C1 segment of cervical spinal cord (tissue), 14 donors: ENCODE data around the gene TIAM2.
"Not testable (repeated sequence)": the region's sequence is repeated elsewhere in the genome, so short reads cannot be mapped to it uniquely, and the experiment has no call there.

Experiments
- DNase-seq, 14 donors: peaks; one replicate each; lab custom pipeline; 2025; lab: John Stamatoyannopoulos, UW

TIAM2 gene

GRCh38 chr6:155227046-155227445, 231.9 kb downstream of the TIAM2 start:
- no peak for DNase-seq

- DNase-seq: peak in 2 of 14 donors; percentile 7 to 39
Observed at GRCh38 chr6:155228546-155229166, 233.5 kb downstream of the TIAM2 start.

DNA sequence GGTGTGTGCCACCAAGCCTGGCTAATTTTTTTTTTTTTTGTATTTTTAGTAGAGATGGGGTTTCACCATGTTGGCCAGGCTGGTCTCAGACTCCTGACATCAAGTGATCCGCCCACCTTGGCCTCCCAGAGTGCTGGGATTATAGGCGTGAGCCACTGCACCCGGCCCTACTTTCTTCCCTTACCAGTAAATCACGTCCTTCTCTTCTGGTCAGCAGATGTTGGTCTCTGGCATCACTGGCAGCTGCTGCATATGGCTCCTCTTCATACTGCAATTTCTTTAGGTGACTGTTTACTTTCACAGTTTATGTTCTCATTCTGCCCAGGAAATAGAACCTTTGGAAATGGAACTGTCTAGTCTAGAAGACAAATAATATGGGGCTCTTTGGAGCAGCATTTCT, 235.9 kb downstream of the TIAM2 start:
- not testable (repeated sequence) for DNase-seq

DNA sequence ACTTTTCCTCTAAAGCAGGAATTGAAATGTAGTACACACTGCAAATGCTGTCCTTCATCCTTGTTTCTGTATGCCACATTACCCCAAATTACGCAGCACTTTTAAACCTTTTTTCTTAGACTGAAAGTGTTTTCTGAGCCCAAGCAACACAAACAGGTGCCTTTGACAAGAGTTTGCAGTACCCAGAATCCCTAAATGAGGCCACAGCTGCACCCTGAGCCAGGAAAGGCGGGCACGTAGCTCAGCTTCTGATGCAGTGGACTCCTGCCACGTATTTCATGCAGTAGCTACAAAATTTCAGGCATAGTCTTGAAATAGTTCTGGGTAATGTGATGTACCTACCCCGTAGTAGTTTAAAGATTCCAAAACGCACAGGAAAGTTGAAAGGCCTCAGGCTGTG, 237.7 kb downstream of the TIAM2 start:
- DNase-seq: no peak

DNA sequence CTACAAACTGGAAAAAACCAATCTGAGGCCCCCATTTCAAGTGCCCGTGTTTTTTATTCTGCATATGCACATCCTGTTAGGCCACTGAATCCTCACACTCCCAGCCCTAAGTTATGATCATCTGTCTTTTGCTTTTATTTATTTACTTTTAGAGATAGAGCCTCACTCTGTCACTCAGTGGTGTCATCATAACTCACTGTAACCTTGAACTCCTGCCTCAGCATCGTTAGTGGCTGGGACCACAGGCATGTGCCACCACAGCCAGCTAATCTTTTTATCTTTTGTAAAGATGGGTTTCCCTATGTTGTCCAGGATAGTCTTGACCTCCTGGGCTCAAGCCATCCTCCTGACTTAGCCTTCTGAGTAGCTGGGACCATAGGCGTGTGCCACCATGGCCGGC, 239.1 kb downstream of the TIAM2 start:
- no peak for DNase-seq

DNA sequence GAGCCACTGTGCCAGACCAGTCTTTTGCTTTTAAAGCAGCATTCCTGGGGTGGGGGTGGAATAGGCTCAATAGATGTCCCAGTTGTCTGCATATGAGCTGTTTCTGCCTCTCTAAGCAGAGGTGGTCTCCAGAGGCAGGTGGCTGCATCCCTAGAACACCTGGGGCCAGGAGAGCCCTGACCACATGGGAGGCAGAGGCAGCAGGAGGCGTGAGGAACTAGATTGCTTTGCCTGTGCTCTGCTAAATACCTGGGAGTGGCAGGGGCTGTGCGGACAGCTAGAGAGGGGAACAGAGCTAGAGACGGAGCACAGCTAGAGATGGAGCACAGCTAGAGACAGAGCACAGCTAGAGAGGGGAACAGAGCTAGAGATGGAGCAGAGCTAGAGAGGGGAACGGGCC, 239.6 kb downstream of the TIAM2 start:
- no peak for DNase-seq

- DNase-seq: no peak
Observed at GRCh38 chr6:155235087-155235486, 240.0 kb downstream of the TIAM2 start.

DNA sequence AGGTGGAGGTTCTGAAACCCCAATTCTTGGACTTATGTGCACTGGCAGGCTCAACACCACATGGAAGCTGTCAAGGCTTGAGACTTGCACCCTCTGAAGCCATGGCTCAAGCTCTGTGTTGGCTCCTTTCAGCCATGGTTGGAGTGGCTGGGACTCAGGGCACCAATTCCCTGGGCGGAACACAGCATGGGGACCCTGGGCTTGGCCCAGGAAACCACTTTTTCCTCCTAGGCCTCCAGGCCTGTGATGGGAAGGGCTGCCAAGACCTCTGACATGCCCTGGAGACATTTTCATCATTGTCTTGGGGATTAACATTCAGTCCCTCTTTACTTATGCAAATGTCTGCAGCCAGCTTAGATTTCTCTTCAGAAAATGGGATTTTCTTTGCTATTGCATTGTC, 242.5 kb downstream of the TIAM2 start:
- no peak for DNase-seq

DNA sequence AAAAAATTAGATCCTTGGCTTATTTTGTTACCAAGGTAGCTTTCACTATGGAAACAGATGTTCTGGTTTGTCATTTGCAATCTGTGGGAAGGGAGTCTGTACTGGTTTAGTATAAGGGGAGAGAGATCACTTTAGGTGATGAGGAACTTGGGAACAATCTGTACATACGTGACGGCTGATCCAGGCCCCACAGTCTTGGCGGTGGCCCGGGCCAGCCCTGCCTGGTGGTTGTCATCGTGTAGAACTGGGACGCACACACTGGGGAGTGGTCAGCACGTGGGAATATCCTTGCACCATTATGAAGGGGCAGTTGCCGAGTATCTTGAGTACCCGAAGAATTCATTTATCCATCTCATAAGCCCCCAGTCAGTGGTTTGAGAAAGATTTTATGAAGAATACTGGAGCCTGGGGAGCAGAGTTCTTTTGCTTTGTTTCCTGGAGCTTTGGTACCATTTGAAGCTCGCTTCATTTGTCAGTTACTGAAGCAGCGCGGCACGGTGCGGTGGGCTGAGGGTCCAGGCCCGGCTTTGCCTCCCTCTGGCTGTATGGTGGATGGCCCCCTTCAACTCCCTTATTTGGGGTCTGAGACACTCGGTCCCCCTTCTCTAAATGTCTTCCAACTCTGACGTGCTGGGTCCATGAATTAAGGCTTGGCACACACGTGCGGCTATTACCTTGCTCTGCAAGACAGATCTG, 245.9 kb downstream of the TIAM2 start:
- DNase-seq: no peak

DNA sequence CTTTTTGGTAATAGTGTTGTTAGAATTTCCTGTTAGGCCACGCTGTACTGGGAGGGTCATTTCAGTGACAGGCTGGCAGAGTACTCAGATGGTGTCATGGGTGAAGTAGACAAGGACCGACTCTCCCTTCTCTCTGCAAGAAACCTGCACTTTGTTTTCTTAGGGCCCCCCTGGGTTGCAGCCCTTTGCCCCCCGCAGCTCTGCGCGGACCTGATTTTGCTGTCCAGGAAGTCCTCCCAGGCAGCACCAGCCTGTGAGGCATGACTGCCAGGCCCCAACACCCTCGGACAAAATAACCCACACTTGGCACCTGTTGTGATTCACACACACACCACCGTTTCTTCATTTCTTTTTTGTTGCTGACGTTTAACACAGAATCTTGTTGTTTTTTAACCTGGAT, 246.9 kb downstream of the TIAM2 start:
- no peak for DNase-seq

- no peak for DNase-seq
Observed at GRCh38 chr6:155244434-155244833, 249.3 kb downstream of the TIAM2 start.

DNA sequence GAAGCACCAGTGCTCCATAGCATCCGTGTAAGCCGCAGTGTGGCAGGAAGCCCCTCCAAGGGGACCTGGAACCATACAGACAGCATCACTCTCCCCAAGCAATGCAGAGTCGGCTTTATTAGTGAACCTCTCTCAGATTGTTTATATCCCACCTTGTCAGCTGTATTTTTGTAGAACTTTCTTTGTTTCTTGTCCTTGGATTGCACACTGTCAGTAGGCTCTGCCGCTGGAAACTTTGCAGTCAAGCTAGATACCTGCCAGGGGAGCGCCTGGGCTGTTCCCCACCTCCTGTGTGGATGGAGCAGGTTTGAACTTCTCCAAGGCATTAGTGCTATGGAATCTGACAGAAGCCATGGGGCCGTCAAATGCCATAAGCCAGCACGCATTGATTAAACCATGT, 250.1 kb downstream of the TIAM2 start:
- no peak for DNase-seq

DNA sequence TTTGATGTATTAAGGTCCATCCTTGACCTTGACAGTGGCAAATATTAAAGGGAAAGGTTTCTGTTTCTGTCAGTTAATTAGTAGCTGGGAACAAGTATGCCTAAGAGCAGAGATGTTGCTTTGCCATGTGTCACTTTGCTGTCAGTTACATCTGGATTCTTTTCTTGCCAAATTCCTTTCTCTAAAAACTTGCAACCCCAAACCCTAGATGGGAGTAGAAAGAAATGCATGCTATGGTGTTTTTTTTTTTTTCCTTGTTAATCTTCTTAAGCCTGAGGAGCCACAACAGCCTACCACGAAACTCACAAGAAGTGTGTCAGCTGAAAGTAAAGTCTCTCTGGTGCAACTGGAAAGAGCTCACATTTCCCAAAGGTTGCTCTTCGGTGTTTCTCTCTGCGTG, 250.7 kb downstream of the TIAM2 start:
- no peak for DNase-seq

GRCh38 chr6:155246825-155247224, 251.7 kb downstream of the TIAM2 start:
- no peak for DNase-seq

- no peak for DNase-seq
Observed at GRCh38 chr6:155247618-155248007, 252.5 kb downstream of the TIAM2 start.

GRCh38 chr6:155248008-155249001, 253.2 kb downstream of the TIAM2 start:
- DNase-seq: peak in 9 of 14 donors; percentile 2 to 40 (median 19)

DNA sequence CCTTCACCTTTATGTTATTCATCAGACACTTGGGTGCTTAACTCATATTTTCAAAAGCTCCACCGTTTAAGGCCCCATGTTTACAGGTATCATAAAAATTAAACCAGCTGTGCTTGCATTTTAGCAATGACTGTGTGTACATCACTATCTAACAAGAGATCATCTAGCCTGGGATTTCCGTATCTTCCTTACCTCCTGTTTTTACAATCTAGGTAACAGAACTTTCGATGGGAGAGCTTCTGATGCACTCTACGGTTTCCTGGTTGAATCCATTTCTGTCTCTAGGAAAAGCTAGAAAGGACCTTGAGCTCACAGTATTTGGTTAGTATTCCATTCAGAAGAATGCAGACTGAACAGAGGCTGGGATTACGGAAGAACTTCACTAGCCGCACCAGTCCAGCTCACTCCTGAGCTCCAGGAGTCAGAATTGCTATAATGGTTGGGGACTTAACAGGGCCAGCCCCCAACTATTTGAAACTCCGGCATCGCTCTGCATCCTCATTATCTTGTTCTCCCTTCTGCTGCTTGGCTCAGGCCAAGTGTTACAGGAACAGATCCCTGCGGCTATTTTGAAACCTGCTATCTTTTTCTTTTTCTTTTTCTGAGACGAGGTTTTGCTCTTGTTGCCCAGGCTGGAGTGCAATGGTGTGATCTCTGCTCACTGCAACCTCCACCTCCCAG, 255.7 kb downstream of the TIAM2 start:
- DNase-seq: no peak

DNA sequence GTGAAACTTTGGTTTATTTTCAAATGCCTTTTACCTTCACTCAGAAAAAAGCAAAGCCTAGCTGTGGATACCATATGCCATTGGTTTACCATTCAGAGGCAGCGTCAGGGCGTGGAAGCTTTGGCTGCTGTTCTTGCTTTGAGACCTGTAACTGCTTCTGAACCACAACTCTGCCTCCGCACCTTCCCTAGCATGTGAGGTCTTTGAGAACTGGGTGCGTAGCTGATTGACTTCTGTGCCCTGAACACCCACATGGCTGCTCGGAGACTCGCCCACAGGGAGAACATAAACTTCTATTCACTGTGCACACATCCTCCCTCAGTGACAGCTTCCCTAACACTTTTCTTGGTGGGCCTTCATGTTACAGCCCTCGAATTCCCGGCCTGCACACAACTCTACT, 257.5 kb downstream of the TIAM2 start:
- no peak for DNase-seq

- DNase-seq: no peak
Observed at GRCh38 chr6:155253337-155253736, 258.2 kb downstream of the TIAM2 start.

DNA sequence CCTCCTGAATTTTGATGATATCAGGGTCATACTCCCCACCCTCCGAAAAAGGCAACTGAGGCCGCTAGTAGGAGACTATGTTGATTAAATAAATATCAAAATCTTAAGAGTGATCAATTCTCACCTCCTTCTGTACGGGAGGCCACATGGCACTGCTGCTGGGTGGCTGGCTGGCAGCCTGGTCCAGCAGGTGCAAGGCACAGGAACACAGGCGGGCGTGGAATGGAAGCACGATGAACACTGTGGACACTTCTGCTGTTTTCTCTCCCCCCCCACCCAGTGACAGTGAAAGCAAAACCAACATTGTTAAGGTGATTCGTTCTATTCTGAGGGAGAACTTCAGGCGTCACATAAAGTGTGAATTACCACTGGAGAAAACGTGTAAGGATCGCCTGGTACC, 259.0 kb downstream of the TIAM2 start:
- no peak for DNase-seq

- no peak for DNase-seq
Observed at GRCh38 chr6:155256122-155256795, 261.1 kb downstream of the TIAM2 start.
